HG03342 (cell line): ENCODE measurements around the gene JCHAIN.
"Not testable (repeated sequence)": the region's sequence is repeated elsewhere in the genome, so short reads cannot be mapped to it uniquely, and the experiment has no call there.

Source experiments
- ATAC-seq: cut with Tn5 transposase; IDR thresholded peaks from one replicate; pipeline ENCODE4 v1.9.1; 2021; ENCODE audit warnings: mild to moderate bottlenecking, moderate library complexity; ENCODE audit not compliant: unreplicated experiment

Gene JCHAIN

DNA sequence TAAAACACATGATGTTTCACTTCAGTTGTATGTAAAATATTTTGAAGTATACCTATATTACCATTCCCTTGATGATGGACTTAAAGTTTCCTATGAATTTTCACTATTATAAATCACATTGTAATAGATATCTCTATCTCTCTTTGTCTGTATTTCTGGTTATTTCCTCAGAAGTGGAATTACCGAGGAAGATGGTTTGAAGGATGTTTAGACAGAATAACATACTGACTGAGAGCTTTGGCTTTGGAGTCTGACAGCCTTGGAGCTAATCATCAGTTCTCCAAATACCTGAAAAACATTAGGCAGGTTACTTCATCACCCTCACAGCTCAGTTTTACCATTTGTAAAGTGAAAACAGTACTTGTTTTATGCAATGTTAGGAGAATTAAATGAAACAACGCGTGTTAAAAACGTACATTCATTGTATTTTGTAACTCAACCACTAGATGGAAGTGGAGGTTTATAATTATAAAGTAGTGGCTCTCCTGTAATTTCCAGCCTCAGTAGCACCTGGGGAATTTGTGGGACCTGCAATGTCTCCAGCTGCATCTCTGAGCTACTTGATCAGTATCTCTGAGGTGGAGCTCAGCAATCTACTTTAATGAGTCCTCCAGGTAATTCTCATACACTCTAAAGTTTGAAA, 14.3 kb downstream of the JCHAIN start:
- peak; percentile 39 for ATAC-seq

DNA sequence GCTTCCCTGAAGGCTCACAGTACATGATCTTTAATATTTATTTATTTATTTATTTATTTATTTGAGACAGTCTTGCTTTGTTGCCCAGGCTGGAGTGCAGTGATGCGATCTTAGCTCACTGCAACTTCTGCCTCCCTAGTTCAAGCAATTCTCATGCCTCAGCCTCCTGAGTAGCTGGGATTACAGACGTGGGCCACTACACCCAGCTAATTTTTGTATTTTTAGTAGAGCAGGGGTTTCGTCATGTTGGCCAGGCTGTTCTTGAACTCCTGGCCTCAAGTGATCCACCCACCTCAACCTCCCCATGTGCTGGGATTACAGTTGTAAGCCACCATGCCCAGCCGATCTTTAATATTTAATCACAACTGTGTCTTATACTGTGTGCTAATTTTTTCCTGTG, 15.6 kb downstream of the JCHAIN start:
- not testable (repeated sequence) for ATAC-seq

GRCh38 chr4:70640192-70640591, 26.1 kb downstream of the JCHAIN start:
- ATAC-seq: peak; percentile 51

- ATAC-seq: peak; percentile 53
Observed at GRCh38 chr4:70637239-70637913, 28.9 kb downstream of the JCHAIN start.

GRCh38 chr4:70634482-70634881, 31.8 kb downstream of the JCHAIN start:
- ATAC-seq: no peak

- ATAC-seq: no peak
Observed at GRCh38 chr4:70632028-70632427, 34.3 kb downstream of the JCHAIN start.

DNA sequence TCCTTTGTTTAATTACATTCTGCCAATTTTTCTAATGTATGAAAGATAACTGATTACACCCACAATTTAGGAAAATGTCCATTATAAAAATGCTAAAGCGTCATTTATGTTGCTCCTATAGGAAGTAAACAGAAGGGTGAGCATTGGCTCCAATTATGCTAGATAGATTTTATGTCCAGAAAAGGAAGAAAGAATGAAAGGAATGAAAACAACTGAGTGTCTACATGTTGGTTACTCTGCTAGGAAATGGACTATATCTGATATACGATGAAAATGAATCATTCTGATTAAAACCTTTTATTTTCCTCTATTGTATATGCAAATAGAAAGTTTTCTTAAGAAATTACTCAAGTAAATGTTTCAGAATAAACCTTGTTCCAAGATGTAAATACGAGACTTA, 36.1 kb downstream of the JCHAIN start:
- no peak for ATAC-seq

DNA sequence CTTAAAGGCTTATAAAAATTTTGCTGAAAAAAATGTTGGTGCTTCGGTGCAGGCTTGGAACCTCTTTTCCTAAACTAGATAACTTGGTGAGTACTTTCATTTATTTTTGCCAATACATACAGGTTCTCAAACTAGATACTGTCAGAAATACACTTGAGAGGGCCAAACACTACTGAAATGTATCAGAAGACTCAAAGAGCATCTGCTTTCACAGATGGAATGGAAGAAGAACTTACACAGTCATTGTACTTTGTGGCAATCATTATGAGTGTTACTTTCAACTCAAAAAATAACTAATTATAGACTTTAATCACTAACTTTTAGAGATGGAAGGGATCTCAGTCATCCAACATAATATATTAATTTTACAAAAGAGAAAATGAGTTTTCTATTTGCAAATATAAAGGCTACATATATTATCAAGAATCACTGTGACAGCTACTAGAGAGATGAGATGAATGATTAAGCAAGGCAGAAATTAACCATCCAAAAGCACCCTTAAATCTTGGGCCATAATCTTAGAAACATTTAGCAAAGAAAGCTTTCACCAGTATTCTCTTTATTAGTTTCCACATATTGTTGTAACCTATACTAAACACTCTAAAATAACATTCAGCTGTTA, 36.7 kb downstream of the JCHAIN start:
- peak; percentile 63 for ATAC-seq

DNA sequence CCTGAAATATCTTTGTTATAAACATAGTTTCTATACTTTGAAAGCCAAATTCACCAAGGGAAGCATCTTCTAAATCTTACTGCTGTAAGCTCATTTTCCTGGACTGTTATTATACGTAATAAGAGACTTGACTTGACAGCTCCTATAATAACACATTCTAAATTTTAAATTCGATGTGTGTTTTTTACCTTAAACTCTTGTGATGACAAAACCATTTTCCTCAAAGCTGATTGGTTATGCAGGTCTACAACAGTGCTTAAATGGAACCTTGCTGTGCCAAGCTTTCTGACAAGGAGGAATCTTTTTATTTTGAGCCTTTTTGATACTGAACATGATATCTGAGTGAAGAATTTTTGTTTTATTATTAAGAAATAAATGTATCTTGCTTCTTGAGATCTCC, 37.9 kb downstream of the JCHAIN start, which contains the start of gene ENAM:
ENAM (plus strand) TSS at position 301 of the 400 bp plus-strand sequence. CDS start 757 bp downstream, outside the sequence.
- ATAC-seq: no peak

GRCh38 chr4:70627620-70628019, 38.7 kb downstream of the JCHAIN start:
- ATAC-seq: no peak

- ATAC-seq: no peak
Observed at GRCh38 chr4:70624226-70624793, 42.0 kb downstream of the JCHAIN start.

DNA sequence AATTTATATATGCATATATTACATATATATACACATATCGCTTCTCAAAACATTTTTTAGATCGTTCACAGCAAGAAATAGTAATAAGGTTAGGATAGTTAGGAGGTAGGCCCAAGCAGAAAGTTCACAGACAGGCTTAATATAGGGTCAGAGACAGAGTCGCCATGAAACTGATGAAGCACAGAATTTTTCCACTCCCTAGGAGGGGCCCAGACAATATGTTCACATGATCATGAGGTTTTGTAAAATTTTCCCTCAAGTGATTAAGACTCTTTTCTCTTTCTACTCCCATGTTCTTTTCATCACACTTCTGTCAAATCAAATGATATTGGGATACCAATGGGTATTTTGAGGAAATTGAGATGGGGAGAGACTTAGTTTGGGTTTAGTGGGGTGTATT, 43.0 kb downstream of the JCHAIN start:
- no peak for ATAC-seq

GRCh38 chr4:70619778-70620177, 46.5 kb downstream of the JCHAIN start:
- ATAC-seq: no peak

- ATAC-seq: no peak
Observed at GRCh38 chr4:70619288-70619687, 47.0 kb downstream of the JCHAIN start.

DNA sequence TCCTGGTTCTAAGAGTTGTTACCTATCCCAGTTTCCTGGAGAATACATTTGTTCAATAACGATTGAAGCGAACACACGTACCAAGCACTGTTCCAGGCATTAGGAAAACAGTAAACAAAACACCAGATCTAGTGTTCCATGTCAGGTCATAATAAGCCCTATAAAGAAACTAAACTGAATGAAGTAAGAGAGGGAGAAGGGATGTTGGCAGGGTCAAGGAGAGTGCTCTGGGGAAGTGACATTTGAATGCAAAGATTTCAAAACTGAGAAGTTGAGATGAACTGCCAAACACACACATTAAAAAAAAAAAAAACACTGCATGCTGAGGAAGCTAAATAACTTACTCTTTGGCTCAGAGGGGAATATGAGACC, 52.1 kb downstream of the JCHAIN start:
- ATAC-seq: no peak

GRCh38 chr4:70613306-70614183, 52.8 kb downstream of the JCHAIN start:
- ATAC-seq: peak; percentile 83

GRCh38 chr4:70608324-70608723, 58.0 kb downstream of the JCHAIN start:
- no peak for ATAC-seq

GRCh38 chr4:70607334-70607853, 58.9 kb downstream of the JCHAIN start:
- no peak for ATAC-seq

GRCh38 chr4:70606459-70606858, 59.8 kb downstream of the JCHAIN start:
- no peak for ATAC-seq
